ENCODE measurements around the gene TAF4. TPM values are rescaled to one million over a fixed set of nuclear protein-coding genes. Genes with fewer than 3 reads are reported as not detected.

TAF4 gene
- total and polyA plus RNA-seq, 2 donors (not counting 3 experiments of a cell fraction or from before 2014, with no cell fraction given): 6.1 to 19.5 TPM

DNA sequence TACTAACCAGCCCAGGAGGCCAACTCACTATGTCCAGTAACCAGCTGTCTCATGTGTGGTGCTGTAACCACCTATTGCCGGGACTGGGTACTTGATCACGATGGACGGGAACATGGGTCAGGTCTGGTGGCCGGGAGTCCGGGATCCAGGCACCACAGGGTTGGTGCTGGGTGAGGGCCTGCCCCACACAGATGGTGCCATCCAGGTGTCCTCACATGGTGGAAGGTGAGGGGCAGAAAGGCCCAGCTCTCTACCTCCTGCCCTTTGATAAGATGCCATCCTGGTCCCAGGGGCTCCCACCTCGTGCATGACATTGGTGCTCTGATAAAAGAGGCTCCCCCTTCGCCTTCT lies 116.3 kb downstream of the TAF4 start:
- ChIA-PET POLR2A (no interaction called here), CTCF (no interaction called here)
- H3K79me2 ChIP-seq (ENCODE audit: control insufficient read depth, insufficient read depth, low read length): no peaks in the 10 kb centered on the region
- DNase-seq (ENCODE audit: low read depth, low spot score) (no peak), FAIRE-seq (no peak)
- no peak overlapping the region for H2AFZ ChIP-seq (ENCODE audit: low read depth, low read length)
- H3K4me1 ChIP-seq (ENCODE audit: control insufficient read depth, extremely low read depth, insufficient read depth, low read length): no peaks in the 10 kb centered on the region
- intact Hi-C loops (cut with micrococcal nuclease): no loop called here
- no peaks in the 10 kb centered on the region for H3K9me3 ChIP-seq (replicated peaks; ENCODE audit: control insufficient read depth, insufficient read depth, low read length)
- no peak overlapping the region for H3K27ac ChIP-seq (ENCODE audit: insufficient read depth, low read depth, low read length)
- H3K9ac ChIP-seq (replicated peaks; ENCODE audit: extremely low read depth, insufficient read depth, low read length): no peak overlapping the region
- dilution Hi-C loops (cut with MboI; ENCODE audit: extremely low pct_ligation_motif_present, low sequenced_read_pairs): no loop called here
- H3K4me2 ChIP-seq (ENCODE audit: insufficient read depth, low read length): no peak overlapping the region
- H3K9me1 ChIP-seq (replicated peaks; ENCODE audit: control insufficient read depth, extremely low read depth, insufficient read depth, low read length): no peaks in the 10 kb centered on the region
- H3K36me3 ChIP-seq (ENCODE audit: control insufficient read depth in 2 of 2, extremely low read depth in 1 of 2, insufficient read depth in 2 of 2, low read length in 2 of 2): no peaks in the 10 kb centered on the region
- TF ChIP-seq JUN (IDR thresholded peaks at IDR 0.05; ENCODE audit: borderline replicate concordance, insufficient read depth, insufficient read length, low read depth) (no peak), EZH2 (IDR thresholded peaks at IDR 0.05; ENCODE audit: borderline replicate concordance, low read depth, low read length, severe bottlenecking) (no peak), POLR2A (IDR thresholded peaks at IDR 0.05; ENCODE audit: low read depth, low read length) (no peak), MYC (IDR thresholded peaks at IDR 0.05; ENCODE audit: low read depth, low read length) (no peak)
- TF ChIP-seq, protein P1, sequence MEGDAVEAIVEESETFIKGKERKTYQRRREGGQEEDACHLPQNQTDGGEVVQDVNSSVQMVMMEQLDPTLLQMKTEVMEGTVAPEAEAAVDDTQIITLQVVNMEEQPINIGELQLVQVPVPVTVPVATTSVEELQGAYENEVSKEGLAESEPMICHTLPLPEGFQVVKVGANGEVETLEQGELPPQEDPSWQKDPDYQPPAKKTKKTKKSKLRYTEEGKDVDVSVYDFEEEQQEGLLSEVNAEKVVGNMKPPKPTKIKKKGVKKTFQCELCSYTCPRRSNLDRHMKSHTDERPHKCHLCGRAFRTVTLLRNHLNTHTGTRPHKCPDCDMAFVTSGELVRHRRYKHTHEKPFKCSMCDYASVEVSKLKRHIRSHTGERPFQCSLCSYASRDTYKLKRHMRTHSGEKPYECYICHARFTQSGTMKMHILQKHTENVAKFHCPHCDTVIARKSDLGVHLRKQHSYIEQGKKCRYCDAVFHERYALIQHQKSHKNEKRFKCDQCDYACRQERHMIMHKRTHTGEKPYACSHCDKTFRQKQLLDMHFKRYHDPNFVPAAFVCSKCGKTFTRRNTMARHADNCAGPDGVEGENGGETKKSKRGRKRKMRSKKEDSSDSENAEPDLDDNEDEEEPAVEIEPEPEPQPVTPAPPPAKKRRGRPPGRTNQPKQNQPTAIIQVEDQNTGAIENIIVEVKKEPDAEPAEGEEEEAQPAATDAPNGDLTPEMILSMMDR (IDR thresholded peaks at IDR 0.05; ENCODE audit: extremely low read depth in 1 of 2, insufficient read depth in 1 of 2, low read depth in 1 of 2, low read length in 2 of 2): no peak
- TF ChIP-seq, protein P2, sequence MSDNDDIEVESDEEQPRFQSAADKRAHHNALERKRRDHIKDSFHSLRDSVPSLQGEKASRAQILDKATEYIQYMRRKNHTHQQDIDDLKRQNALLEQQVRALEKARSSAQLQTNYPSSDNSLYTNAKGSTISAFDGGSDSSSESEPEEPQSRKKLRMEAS (IDR thresholded peaks at IDR 0.05; ENCODE audit: insufficient read depth, insufficient read length): no peak
- BruUV-seq (replicated peaks): no TSS peak
- H3K27me3 ChIP-seq (ENCODE audit: control insufficient read depth in 2 of 2, insufficient read depth in 2 of 2, low read length in 2 of 2): no peaks in the 10 kb centered on the region
- no peaks in the 10 kb centered on the region for H4K20me1 ChIP-seq (replicated peaks; ENCODE audit: control insufficient read depth, extremely low read depth, insufficient read depth, low read length)
- H3K4me3 ChIP-seq (replicated peaks in 1 of 3; ENCODE audit: insufficient read depth in 1 of 3, low read depth in 1 of 3, low read length in 3 of 3): no peak overlapping the region

Measured in endothelial cell of umbilical vein (primary cell).